Measurements from ENCODE around the gene CAV2.

The CAV2 gene

DNA sequence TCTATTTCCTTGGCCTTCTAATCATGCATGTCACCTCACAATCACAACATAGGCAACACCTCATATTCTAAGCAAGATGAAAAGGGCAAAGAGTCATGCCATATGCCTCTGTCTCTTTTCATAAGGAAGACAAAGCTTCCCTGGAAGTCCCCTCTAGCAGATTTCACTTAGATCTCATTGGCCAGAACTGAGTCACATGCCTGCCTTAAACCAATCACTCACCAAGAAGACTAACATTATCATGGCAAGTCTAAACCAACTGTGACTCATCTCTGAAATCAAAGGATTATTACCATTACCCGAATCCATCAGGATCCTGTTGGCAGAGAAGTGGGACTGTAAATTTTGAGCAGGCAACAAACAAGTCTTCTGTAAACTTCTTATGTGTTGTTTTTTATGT, 53.1 kb downstream of the CAV2 start:
- TF ChIP-seq, protein P1, sequence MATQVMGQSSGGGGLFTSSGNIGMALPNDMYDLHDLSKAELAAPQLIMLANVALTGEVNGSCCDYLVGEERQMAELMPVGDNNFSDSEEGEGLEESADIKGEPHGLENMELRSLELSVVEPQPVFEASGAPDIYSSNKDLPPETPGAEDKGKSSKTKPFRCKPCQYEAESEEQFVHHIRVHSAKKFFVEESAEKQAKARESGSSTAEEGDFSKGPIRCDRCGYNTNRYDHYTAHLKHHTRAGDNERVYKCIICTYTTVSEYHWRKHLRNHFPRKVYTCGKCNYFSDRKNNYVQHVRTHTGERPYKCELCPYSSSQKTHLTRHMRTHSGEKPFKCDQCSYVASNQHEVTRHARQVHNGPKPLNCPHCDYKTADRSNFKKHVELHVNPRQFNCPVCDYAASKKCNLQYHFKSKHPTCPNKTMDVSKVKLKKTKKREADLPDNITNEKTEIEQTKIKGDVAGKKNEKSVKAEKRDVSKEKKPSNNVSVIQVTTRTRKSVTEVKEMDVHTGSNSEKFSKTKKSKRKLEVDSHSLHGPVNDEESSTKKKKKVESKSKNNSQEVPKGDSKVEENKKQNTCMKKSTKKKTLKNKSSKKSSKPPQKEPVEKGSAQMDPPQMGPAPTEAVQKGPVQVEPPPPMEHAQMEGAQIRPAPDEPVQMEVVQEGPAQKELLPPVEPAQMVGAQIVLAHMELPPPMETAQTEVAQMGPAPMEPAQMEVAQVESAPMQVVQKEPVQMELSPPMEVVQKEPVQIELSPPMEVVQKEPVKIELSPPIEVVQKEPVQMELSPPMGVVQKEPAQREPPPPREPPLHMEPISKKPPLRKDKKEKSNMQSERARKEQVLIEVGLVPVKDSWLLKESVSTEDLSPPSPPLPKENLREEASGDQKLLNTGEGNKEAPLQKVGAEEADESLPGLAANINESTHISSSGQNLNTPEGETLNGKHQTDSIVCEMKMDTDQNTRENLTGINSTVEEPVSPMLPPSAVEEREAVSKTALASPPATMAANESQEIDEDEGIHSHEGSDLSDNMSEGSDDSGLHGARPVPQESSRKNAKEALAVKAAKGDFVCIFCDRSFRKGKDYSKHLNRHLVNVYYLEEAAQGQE (IDR thresholded peaks at IDR 0.05; ENCODE audit: low read depth) = no peak
- TF ChIP-seq NFIC (IDR thresholded peaks at IDR 0.05) (no peak), TCF12 (IDR thresholded peaks at IDR 0.05; ENCODE audit: low read depth) (no peak), ZBTB7A (IDR thresholded peaks at IDR 0.05; ENCODE audit: low read depth) (no peak), EP300 (IDR thresholded peaks at IDR 0.05; ENCODE audit: borderline replicate concordance) (no peak), RAD21 (IDR thresholded peaks at IDR 0.05; ENCODE audit: low read depth) (no peak), TEAD4 (IDR thresholded peaks at IDR 0.05) (no peak)
- TF ChIP-seq, protein P2, sequence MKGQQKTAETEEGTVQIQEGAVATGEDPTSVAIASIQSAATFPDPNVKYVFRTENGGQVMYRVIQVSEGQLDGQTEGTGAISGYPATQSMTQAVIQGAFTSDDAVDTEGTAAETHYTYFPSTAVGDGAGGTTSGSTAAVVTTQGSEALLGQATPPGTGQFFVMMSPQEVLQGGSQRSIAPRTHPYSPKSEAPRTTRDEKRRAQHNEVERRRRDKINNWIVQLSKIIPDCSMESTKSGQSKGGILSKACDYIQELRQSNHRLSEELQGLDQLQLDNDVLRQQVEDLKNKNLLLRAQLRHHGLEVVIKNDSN (IDR thresholded peaks at IDR 0.05) = peak; percentile 59

DNA sequence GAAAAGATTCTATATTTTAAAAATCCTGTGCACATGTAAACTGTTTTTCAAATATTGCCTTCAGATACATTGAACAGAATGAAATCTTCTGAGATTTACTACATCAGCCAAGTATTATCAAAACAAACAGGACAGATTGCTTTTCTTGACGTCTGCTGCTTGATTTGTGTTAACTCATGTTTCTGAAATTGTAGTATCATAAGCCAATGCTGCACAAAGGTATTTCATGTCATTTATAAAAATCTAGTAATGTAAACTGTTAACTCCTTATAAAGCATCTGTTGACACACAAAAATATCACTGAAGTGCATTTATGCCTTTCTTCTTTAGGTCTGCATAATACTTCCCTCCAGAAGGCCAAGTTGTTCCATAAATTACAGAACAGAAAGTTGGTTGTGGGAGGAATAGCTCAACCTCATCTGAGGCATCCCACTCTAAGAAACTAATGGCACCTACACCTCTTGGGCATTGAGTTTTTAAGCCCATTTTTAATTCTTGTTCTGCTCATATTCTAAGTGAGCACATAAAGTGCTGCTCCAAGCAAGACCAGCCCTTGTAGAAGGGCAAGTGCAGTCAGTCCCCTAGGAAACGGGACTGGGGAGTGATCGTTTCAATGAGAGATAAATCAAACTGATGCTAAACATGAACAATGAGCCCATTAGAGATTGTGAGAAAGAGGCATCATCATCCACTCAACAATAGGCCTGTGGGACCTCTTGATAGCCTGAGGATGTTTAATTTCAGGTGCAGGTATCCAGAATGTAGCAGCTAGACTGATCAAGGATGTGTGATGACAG, 53.8 kb downstream of the CAV2 start:
- TF ChIP-seq FOXM1 (IDR thresholded peaks at IDR 0.05; ENCODE audit: borderline replicate concordance, low read depth) = no peak
- no peak for TF ChIP-seq TAF1 (IDR thresholded peaks at IDR 0.05; ENCODE audit: low read depth)
- no peak for TF ChIP-seq EGR1 (IDR thresholded peaks at IDR 0.05)
- TF ChIP-seq, protein P3, sequence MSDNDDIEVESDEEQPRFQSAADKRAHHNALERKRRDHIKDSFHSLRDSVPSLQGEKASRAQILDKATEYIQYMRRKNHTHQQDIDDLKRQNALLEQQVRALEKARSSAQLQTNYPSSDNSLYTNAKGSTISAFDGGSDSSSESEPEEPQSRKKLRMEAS (IDR thresholded peaks at IDR 0.05) = no peak
- no peak for TF ChIP-seq TEAD4 (IDR thresholded peaks at IDR 0.05)
- TF ChIP-seq EP300 (IDR thresholded peaks at IDR 0.05; ENCODE audit: borderline replicate concordance) = no peak
- no peak for TF ChIP-seq CREB1 (IDR thresholded peaks at IDR 0.05; ENCODE audit: low read depth)
- TF ChIP-seq YY1 (IDR thresholded peaks at IDR 0.05; ENCODE audit: low read depth) = no peak
- no peak for TF ChIP-seq CEBPB (IDR thresholded peaks at IDR 0.05)

DNA sequence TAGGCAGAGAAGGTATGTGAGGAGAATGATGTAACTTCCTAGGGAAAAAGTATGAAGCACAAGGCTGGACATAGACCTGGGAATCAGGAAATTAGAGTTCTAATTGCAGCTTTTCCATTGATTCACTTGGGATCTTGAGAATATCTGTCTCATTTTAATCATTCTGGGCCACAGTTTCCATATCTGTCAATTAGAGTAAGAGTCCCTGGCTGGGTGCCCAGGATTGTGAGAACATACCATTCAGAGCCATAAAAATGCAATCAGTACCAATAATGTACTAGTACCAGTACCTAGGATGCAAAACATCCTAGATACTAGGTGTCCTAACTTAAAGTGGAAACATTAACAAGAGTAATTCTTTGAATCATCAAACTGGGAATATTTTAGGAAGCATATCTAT, 54.9 kb downstream of the CAV2 start:
- no peak for TF ChIP-seq TAF1 (IDR thresholded peaks at IDR 0.05; ENCODE audit: low read depth)
- TF ChIP-seq NFIC (IDR thresholded peaks at IDR 0.05) = 0 out of 2 replicates have a peak, but pooled peaks have one; percentile 22
- TF ChIP-seq EP300 (IDR thresholded peaks at IDR 0.05; ENCODE audit: borderline replicate concordance) = no peak
- TF ChIP-seq YY1 (IDR thresholded peaks at IDR 0.05; ENCODE audit: low read depth) = no peak
- TF ChIP-seq, protein P2 (IDR thresholded peaks at IDR 0.05) = no peak

DNA sequence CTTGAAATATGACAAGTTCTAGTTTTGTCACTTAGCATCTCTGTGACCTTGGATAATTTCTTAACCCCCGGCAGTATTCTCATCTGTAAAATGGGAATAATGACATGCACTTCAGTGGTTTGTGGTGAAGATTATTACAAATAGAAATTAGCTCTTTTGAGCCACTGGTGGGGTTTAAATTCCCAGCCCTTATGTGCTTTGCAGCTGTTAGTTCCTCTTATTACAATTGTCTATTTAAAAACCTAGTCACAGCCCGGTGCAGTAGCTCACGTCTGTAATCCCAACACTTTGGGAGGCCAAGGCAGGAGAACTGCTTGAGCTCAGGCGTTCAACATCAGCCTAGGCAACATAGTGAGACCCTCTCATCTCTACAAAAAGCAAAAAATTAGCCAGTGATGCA, 55.4 kb downstream of the CAV2 start:
- TF ChIP-seq YY1 (IDR thresholded peaks at IDR 0.05; ENCODE audit: low read depth) (no peak), CEBPB (IDR thresholded peaks at IDR 0.05) (no peak), RAD21 (IDR thresholded peaks at IDR 0.05; ENCODE audit: low read depth) (no peak)
- TF ChIP-seq, protein P2 (IDR thresholded peaks at IDR 0.05) = no peak

DNA sequence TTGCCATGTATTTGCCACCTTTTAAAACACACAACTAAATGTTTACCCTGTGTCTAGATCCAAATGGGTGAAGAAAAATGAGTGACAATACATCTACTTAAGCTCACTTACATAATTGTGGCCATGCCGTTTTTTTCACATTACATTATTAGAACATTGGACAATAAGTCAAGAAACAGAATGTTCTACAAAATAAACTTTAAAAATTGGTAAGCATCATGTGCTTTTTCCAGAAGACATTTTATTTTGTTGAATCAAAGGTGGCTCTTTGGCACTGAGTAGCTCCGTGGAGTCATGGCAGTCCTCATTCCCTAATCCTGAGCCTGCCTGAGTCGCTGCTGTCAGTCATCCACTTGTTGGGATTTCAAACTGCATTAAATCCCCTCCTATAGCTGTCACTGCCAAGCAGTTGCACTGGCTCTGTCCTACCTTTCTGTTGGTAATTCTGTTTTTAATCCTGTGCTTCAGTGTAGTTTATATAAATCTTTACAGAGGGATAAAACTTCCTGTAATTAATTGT, 57.6 kb downstream of the CAV2 start:
- TF ChIP-seq, protein P2 (IDR thresholded peaks at IDR 0.05) = no peak
- TF ChIP-seq TAF1 (IDR thresholded peaks at IDR 0.05; ENCODE audit: low read depth) (no peak), CEBPB (IDR thresholded peaks at IDR 0.05) (no peak), RAD21 (IDR thresholded peaks at IDR 0.05; ENCODE audit: low read depth) (no peak), EGR1 (IDR thresholded peaks at IDR 0.05) (no peak), FOXM1 (IDR thresholded peaks at IDR 0.05; ENCODE audit: borderline replicate concordance, low read depth) (no peak), ZBTB7A (IDR thresholded peaks at IDR 0.05; ENCODE audit: low read depth) (no peak), EP300 (IDR thresholded peaks at IDR 0.05; ENCODE audit: borderline replicate concordance) (no peak), TCF12 (IDR thresholded peaks at IDR 0.05; ENCODE audit: low read depth) (no peak), YY1 (IDR thresholded peaks at IDR 0.05; ENCODE audit: low read depth) (no peak), CREB1 (IDR thresholded peaks at IDR 0.05; ENCODE audit: low read depth) (no peak), TEAD4 (IDR thresholded peaks at IDR 0.05) (no peak), NFIC (IDR thresholded peaks at IDR 0.05) (no peak)
- TF ChIP-seq, protein P1 (IDR thresholded peaks at IDR 0.05; ENCODE audit: low read depth) = no peak
- TF ChIP-seq, protein P3 (IDR thresholded peaks at IDR 0.05) = no peak

Measured in Ishikawa (cell line).